Body of pancreas (tissue), 4 donors: Measurements from ENCODE around the gene GKN2.

ENCODE experiments used
- POLR2A ChIP-seq, 3 donors: fragments of 450-650 bp; IDR thresholded peaks; one replicate each; pipeline ENCODE4 v1.6.1; 2016; ENCODE audit warnings: antibody characterized with exemption in 3 of 3, mild to moderate bottlenecking in 2 of 3
- TF ChIP-seq, protein P1 (sequence below), 7 experiments: fragments of 450-650 bp in 4 of 7; fragments of 200-600 bp in 3 of 7; sonication (generic) in 3 of 7; IDR thresholded peaks; one replicate each; pipeline ENCODE4 v1.5.1; 2016 to 2019; ENCODE audit warnings: antibody characterized with exemption in 7 of 7

DNA sequence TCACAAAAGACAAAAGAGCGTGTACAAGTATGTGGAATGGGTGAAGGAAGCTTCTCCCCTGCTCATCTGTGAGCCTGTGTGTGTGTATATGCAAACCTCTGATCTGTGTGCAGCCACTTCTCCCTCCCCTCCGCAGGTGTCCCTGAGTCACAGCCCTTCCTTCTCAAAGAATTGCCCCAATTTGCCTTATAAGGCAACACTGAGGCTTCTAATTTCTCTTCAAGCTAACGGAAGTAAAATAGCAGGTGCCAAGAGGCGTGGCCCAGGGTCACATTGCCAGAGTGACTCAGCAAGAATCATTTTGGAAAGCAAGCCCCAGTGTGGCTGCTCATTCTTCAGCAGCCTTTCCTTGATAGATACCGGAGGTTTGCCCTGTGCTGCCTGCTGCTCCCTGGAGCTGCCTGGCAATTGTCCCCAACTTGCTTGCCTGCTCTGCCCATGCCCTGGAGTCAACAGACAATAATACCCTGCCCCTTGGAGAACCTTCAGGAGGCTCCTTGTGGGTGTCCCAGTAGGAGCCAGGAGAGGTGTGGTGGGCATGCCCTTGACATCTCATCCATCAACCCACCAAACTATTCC, 44.2 kb downstream of the GKN2 start:
- TF ChIP-seq, protein P1, sequence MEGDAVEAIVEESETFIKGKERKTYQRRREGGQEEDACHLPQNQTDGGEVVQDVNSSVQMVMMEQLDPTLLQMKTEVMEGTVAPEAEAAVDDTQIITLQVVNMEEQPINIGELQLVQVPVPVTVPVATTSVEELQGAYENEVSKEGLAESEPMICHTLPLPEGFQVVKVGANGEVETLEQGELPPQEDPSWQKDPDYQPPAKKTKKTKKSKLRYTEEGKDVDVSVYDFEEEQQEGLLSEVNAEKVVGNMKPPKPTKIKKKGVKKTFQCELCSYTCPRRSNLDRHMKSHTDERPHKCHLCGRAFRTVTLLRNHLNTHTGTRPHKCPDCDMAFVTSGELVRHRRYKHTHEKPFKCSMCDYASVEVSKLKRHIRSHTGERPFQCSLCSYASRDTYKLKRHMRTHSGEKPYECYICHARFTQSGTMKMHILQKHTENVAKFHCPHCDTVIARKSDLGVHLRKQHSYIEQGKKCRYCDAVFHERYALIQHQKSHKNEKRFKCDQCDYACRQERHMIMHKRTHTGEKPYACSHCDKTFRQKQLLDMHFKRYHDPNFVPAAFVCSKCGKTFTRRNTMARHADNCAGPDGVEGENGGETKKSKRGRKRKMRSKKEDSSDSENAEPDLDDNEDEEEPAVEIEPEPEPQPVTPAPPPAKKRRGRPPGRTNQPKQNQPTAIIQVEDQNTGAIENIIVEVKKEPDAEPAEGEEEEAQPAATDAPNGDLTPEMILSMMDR (IDR thresholded peaks at IDR 0.05), result no peak
- TF ChIP-seq POLR2A (IDR thresholded peaks at IDR 0.05), result peak in 1 of 3 donors; percentile 23
